HG03045 (cell line): ENCODE measurements around the gene GRM7.
"Not testable (repeated sequence)": the region's sequence is repeated elsewhere in the genome, so short reads cannot be mapped to it uniquely, and the experiment has no call there.

ENCODE experiments used
- ATAC-seq: cut with Tn5 transposase; IDR thresholded peaks from one replicate; pipeline ENCODE4 v1.9.1; 2021; ENCODE audit warnings: mild to moderate bottlenecking, moderate library complexity; ENCODE audit not compliant: unreplicated experiment

Gene GRM7

DNA sequence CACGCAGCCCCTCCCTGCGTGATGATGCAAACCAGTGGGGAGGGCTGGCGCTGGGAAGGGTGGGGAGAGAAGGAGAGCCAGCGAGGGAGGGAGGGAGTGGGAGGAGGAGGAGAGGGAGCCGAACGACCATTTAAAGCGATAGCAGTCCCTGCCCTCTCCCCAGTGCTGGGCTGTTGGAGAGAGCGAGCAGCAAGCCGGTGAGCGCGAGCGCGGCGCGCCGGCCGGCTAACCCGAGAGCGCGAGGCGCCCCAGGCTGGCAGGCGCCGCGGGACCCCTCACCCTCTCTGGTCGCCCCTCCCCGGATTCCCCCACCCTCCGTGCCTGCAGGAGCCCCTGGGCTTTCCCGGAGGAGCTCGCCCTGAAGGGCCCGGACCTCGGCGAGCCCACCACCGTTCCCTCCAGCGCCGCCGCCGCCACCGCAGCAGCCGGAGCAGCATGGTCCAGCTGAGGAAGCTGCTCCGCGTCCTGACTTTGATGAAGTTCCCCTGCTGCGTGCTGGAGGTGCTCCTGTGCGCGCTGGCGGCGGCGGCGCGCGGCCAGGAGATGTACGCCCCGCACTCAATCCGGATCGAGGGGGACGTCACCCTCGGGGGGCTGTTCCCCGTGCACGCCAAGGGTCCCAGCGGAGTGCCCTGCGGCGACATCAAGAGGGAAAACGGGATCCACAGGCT lies at the start of gene GRM7:
Gene GRM7 (plus strand): TSS at position 162 of the 671 bp plus-strand sequence.
- ATAC-seq = no peak

DNA sequence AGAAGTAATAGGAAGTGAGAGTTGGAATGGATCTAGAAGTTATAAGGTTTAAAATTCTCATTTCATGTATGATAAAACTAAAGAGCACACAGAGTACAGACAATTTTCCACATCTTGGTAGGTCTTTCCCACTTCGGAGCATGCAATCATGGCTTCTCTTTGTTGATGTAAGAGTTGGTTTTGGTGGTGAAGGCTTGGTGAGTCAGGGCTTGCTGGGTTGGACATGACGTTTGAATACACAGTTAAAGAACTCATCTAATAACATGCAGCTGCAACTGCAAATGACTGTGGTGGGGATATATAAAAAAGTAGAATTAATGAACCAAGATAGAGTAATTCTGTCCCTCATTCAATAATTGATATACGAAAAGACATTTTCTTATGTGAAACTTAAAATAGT lies 39.5 kb upstream of the GRM7 start:
- ATAC-seq = no peak

DNA sequence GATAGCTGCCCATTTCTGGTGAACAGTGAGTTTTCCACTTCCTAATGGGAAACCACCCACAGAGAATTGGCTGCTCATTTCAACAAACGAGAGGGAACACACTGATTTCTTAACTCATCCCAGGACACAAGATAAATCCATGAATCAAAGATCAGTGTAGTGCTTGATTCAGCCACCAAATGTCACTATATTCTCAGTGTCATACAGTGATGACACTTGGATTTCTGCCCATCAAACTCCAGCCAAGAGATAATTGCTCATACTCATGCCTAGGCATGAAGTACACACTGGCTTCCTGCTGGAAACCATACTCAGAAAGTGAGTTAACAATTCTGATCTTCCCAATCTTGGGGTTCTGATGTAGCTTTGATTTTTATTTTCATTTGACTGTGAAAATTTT lies 35.4 kb upstream of the GRM7 start:
- ATAC-seq = no peak

DNA sequence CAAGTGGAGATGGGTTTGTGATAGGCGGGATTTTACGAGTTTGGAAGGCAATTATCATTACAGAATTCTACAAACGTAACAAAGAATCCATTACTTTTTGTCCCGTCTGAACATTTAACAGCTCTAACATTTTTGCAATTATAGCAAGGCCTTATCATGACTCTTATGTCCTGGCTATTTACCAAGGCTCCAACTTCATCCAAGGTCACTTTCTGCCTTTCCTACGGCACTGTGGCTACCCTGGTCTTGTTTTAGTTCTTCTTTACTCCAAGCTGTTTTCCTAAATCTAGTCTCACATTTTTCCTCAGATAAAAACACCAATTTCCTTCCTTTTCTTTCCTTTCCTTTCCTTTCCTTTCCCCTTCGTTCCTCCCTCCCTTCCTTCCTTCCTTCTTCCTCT lies 33.5 kb upstream of the GRM7 start:
- ATAC-seq = no peak

DNA sequence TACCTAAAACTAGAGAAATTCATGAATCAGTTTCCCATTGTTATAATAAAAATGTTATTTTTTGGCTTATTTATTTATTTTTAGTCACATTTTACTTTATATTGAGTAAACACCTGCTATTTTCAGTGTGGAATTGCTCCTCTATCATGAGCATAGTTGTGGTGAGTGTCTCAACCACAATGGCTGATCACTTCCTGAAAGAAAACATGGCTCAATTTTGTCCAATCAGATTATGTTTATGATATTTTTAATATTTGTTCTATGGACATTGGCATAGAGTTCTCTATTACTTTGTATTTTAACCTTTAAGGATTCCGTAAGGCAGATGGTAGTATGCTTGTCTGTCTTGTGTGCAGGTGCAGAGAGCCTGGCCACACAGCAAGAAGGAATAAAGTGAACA lies 16.2 kb upstream of the GRM7 start:
- no peak for ATAC-seq

DNA sequence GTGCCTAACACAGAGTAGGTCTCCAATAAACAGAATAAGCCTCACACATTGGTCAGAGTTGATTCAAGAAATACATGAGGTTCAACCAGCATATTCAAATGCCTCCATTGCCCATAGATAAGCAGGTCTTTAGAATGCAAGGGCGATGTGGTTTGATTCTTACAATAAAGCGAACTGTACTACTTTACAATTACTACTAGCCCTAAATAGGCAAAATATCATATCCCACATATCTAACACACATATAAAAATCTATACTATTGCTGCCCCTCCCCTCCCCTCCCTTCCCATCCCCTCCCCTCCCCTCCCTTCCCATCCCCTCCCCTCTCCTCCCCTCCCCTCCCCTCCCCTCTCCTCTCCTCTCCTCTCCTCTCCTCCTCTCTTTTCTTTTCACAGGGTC lies 6.7 kb upstream of the GRM7 start:
- no peak for ATAC-seq

DNA sequence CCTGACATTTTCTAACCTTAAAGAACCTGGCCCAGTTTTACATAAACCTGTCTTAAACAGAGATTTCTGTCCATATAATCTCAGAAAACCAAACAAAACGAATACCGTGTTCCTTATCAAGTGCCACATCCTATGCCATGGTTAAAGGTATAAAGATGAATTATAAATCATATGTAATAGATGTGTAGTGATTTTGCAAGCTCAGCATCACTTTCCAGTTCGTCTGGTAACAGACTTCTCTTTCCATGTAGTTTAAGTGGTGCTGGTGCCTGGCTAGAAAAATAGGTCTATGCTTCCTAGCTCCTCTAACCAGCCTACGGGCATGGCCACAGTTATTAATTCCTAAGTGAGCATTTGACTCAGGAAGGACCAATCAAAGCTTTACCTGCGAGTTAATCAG lies 3.4 kb upstream of the GRM7 start:
- ATAC-seq = no peak

- no peak for ATAC-seq
Measured at GRCh38 chr3:6860149-6860953, 564 bp upstream of the GRM7 start.

DNA sequence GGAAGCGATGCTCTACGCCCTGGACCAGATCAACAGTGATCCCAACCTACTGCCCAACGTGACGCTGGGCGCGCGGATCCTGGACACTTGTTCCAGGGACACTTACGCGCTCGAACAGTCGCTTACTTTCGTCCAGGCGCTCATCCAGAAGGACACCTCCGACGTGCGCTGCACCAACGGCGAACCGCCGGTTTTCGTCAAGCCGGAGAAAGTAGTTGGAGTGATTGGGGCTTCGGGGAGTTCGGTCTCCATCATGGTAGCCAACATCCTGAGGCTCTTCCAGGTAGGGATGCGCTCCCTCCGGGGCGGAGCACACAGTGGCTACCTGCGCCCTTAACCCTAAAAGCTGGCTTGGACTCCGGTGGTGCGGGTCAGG lies 698 bp downstream of the GRM7 start:
- no peak for ATAC-seq

DNA sequence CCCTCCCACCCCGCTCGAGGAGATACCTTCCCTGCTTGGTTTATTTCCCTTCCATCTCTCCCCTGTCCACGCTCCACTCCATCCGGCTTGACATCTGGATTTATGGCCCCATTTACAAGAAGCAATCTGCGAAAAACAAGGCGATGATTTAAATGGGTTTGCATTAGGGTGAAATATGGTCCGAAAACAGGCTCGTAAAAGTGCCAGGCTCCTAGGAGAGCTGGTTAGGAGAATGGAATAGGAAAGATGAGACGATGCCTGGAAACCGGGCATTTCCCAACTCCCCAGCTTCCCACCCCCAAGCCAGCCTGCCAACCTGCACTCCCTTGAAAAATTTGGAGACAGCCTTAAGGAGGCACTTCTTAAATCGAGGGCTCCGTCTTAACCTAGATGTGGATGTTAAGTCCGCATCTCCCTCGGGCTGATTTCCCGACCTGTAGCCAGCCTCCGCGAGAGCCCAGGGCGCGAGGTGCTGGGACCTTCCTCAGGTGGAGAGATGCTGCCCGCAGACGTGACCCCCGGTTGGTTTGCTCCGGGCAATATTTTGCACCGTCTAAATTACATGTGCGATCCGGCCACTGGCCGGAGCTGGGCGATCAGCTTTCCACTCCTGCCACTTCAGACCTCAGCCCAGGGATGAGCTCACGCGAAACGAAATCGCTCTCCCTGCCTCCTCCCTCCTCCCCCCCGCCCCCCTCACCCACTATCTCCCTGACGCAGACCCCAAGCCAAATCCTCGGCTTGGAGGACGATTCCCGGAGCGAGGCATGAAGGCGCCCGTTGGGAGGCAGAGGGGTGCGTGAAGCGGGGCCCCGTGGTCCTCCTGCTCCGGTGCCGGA lies 1.3 kb downstream of the GRM7 start:
- ATAC-seq = no peak

DNA sequence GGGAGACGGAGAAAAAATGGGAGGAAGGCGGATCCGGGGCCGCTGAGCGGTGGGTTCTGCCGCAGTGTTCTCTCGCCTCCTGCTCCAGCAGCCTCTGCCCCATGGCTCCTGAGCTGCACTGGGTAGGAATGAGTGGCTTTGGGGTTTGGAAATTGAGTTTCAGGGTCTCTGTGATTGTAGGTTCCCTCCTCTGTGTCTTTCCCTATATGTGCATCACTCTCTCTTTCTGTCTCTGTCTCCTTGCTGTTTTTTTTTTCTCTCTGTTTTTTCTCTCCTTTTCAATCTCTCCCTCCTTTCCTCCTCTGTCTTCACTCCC lies 1.9 kb downstream of the GRM7 start:
- no peak for ATAC-seq

DNA sequence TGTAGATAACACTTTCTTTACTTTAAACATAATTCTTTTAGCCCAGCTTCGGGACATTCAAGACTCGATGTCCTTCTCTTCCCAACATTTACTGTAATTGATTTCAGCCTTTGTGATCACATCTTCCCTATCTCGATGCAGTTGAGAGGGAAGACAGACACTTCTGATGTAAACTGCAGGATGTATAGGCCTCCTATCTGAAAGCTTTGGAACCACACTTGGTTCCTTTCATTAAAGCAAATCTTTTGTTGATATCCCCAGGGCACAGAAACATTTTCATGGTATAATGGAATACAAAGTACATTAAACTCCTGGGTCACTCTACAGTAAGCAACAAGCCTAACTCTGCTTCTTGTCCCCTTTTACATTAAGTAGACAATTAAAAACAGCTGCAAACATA lies 6.4 kb downstream of the GRM7 start:
- ATAC-seq = no peak

DNA sequence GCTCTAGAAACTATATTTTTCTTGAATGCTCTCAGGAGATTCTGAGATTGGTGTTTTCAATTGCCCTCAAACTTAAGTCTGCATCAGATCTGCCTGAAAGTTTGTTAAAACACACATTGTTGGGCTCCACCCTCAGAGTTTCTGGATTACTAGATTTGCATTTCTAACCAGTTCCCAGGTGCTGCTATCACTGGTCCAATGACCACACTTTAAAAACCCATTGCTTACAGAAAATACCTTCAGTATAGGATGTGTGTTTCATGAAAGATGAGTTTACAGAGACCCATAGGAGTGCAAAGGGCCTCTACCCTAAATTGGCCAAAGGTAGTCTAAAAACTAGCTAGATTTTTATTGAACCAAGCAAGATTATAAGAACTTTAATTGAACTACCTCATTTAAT lies 17.8 kb downstream of the GRM7 start:
- ATAC-seq = no peak

DNA sequence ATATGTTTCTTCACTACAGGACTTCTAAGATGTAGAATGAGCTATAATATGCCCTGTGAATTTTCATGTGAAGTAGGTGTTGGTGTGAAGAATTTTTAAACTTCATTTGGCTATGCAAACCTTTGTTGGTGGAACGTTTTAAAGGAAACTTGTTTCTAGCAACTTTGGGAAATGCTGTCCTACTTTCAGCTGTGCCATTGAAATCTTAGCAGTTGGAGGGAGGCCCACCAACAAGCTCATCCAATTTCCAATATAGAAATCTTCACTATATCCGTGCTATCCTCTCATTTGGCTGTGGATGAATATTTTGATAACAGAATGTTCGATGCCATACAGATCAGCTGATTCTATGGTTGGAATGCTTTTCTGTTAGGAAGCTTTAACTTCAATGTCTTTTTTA lies 51.3 kb downstream of the GRM7 start:
- no peak for ATAC-seq

GRCh38 chr3:6915898-6916297 lies 55.0 kb downstream of the GRM7 start:
- ATAC-seq = no peak

DNA sequence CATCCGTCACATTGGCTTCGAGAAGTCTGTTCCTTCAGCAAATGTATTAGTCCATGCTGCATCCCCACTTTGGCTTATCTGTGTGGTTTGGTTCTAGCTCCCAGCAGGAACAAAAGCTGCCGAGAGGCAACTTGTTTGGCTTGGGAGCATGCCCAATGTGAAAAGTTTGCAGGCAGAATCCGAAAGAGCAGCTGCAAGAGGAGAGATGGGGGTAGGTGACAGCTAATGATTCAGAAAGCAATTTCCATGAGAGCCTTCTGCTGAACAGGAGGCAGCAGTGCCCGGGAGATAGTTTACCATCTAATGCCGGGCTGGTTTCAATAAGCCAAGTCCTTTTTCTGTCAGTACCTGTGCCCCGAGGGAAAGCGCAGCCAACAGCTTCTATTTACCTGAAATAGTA lies 60.2 kb downstream of the GRM7 start:
- ATAC-seq = no peak

GRCh38 chr3:6921876-6922275 lies 61.0 kb downstream of the GRM7 start:
- no peak for ATAC-seq

DNA sequence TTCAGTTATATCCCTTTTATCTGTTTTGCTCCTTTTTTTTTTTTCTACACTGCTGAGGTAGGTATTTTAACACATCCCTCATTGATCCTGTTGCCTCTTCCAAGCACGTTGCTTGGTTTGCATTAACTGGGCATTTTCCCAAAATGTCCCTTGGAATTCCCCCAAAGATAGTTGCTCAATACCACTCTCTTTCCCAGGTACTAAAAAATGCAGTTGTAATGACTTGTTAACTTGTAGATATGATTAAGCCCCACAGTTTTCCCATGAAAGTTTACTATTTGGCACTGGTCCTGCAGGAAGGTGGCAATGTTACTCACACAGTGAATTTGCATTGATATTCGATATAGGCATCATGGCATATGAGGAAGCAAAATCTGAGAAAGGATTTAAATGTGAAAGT lies 67.1 kb downstream of the GRM7 start:
- ATAC-seq = no peak

DNA sequence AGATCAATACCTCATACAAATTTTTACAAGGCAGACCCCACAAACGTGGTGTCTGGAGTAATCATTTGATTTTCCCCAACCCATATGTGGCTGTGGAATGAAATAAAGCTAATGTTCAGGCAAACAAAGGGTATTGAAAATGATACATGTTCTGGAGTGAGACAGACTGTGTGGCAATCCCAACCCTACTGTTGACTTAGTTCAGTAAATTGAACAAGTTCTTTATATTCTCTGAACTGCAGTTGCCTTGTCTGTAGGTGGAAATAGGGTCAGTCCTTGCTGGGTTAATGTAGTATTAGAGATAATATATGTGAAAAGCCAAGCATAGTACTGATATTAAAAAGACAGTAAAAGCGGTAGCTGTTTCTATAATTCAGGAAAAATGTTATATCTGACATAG lies 69.0 kb downstream of the GRM7 start:
- no peak for ATAC-seq

DNA sequence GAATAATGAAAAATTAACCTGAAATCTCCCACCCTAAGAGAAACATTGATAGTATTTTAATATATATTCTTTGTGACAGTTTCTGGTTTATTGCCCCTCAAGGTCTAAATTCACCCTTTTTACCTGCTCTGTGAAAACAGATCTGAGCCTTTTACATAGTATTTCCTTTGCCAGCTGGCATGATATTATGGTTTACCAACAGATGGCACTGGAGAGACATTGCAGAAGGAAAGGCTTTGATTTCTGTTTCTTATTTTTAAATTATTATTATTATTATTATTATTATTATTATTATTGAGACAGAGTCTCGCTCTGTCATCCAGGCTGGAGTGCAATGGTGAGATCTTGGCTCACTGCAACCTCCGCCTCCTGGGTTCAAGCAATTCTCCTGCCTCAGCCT lies 74.5 kb downstream of the GRM7 start:
- not testable (repeated sequence) for ATAC-seq

DNA sequence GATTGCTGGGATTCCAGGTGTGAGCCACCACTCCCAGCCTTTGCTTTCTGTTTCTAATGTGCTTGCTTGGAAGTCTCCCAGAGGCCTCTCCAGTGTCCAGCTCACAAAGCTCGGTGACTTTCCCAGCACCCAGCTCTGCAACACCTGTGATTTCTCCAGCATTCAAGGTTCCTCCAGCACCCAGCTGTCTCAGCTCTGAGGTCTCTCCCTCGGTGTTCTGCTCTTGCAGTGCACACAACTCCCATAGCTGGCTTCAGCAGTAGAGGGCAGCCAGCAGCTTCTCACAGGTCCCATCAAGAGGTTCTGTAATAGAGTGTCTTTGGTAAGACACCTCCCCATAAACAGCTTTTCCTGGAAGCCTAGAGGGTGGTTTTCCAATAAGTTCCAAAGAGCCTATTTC lies 75.1 kb downstream of the GRM7 start:
- ATAC-seq = no peak

DNA sequence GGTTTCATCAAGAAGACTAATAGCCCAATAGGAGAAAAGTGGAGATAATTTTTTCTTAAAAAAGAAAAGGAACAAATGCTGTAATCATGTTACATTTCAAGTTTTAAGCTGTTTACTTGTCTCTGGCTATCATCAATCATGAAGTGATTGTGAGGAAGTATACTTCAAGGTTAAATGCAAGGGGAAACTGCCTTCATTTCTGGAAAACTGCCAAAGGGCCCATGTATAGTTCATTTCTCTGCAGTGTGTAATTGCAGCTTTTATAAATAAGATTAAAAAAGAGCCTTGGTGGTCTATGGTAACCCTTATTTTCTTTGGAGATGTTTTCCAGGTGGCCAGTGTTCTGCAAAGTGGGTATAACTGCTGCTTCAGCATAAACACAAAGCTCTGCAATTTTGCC lies 101.9 kb downstream of the GRM7 start:
- ATAC-seq = no peak
